ENCODE results near the gene TTLL12.

DNA sequence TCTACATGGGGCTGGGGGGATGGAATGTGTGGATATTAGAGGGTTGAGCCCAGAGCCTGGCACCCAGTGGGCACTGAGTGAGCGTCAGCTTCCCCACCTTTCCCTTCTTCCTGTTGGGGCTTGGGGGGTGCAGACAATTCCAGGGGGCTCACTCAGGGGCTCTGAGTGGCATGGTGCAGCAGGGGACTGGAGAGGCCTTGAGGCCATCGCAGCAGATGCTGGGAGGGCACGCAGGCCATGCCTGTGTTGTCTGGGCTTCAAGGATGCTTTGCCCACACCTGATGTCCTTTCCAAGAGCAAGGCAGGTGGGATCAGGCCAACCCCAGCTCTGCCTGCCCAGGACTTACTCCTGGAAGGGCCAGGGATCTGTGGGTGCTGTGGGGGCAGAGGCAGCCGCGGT lies 11.2 kb upstream of the TTLL12 start:
- TF ChIP-seq CTCF (IDR thresholded peaks at IDR 0.05), result no peak
- no peak for TF ChIP-seq ZFX (IDR thresholded peaks at IDR 0.05; ENCODE audit: borderline replicate concordance)

All from 22Rv1 (cell line).